Stomach smooth muscle (tissue), 2 donors: ENCODE results near the gene KHNYN.

Experiments used
- H3K27ac ChIP-seq: one replicate; pipeline ENCODE4 v1.7.0; 2013; ENCODE audit warnings: mild to moderate bottlenecking, low read length, inconsistent platforms
- H3K27me3 ChIP-seq, 2 donors: one replicate each; pipeline ENCODE4 v1.7.0; 2013; ENCODE audit warnings: low read length in 2 of 2; ENCODE audit not compliant: insufficient read depth in 2 of 2, control insufficient read depth in 1 of 2
- H3K36me3 ChIP-seq, 2 donors: one replicate each; pipeline ENCODE4 v1.7.0; 2013; ENCODE audit warnings: low read length in 2 of 2; ENCODE audit not compliant: control insufficient read depth in 2 of 2, insufficient read depth in 2 of 2
- H3K4me1 ChIP-seq: one replicate; pipeline ENCODE4 v1.7.0; 2013; ENCODE audit warnings: low read length; ENCODE audit not compliant: control insufficient read depth, insufficient read depth
- H3K4me3 ChIP-seq, 2 donors: one replicate each; pipeline ENCODE4 v1.7.0; 2013; ENCODE audit warnings: low read length in 2 of 2
- H3K9ac ChIP-seq, 2 donors: one replicate each; pipeline ENCODE4 v1.7.0; 2013; ENCODE audit warnings: low read length in 2 of 2, mild to moderate bottlenecking in 1 of 2
- H3K9me3 ChIP-seq, 2 donors: one replicate each; pipeline ENCODE4 v1.7.0; 2013; ENCODE audit warnings: low read length in 2 of 2; ENCODE audit not compliant: control insufficient read depth in 2 of 2
- donor health status: healthy.
- donor health status: Pancreatic carcinoma.

KHNYN gene

DNA sequence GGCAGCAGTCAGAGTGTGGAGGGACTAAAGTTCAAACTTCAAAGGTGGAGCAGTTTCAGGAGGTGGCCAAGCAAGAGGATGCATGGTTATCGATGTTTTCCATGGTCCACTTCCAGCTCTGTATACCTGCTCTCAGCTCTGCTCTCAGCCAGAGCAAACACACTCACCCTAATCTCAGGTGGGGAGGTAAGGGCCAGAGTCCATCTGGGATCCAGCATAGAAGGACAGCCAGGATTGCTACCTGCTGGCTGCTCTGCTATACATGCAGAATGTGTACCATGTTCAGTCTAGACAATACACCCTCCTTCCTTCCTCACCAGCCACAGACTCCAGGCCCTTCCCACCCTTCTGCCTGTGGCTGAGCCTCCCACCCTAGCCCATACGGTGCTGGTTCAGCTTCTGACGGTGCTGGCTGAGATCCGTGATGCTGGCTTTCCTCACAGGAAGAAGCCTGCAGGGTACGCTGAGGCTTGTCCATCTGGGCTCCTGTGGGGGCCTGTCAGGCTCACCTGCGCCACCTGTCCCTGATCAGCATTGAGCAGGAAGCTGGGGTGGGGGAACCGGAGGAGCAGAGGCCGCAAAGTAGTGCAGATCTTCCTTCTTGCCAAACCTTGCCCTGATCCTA lies 2.7 kb upstream of the KHNYN start:
- H3K27ac ChIP-seq, result no peak overlapping the region
- peaks cover 0 to 9% of the 10 kb centered on the region in 2 donors for H3K27me3 ChIP-seq
- no peaks in the 10 kb centered on the region for H3K9me3 ChIP-seq
- H3K36me3 ChIP-seq, result peaks cover 1 to 7% of the 10 kb centered on the region in 2 donors
- H3K4me3 ChIP-seq, result no peak overlapping the region
- H3K9ac ChIP-seq, result peak overlapping the region; percentile 17 to 29
- H3K4me1 ChIP-seq, result peaks cover 28% of the 10 kb centered on the region

DNA sequence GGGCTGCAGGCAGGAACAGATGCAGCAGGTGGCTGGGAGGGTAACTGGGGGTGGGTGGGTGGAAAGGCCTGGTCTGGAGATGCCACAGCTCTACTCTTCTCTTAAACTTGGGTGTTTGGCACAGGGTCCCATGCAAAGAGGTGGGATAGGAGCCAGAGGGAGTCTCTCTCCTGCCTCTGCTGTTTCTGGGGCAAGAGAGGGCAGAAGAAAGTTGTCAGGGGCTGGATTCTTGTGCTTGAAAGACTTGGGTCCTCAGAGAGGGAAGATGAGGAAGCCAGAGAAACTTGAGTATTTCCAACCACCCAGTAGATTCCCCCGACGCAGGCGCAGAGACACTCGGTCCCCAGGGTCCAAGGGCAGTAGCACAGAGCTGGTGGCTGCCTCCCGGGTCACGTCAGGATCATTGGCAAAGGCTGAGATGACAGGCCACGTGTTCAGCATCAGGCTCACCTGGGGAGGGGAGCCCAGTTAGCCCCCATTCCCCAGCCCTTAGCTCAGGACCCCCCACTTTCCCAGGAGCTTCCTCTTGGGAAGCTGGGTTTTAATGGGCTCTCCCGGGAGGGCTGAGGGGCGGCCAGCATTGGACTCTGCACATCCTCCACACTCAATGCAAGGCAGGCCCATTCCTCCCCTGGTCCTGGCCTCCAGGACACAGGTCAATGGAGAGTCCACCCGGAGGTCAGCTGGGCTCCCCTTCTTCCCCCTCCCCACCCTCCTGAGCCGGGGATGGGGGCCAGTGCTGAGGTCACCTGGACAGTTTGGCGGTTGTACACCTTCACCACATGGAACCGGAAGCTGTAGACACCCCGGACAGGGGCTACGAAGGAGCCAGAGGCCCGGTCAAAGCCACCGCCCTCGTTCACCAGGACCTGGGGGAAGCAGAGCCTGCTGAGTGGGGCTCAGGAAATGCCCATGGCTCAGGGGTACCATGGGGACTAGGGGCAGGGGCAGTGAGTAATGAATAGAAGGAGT lies 1.9 kb upstream of the KHNYN start:
- Histone ChIP-seq H3K27ac (peak overlapping the region; percentile 99), H3K4me1 (peaks cover 36% of the 10 kb centered on the region), H3K9ac (peak overlapping the region in 1 of 2 donors; percentile 97)

GRCh38 chr14:24428628-24429394 lies 943 bp upstream of the KHNYN start:
- no peaks in the 10 kb centered on the region for H3K9me3 ChIP-seq
- no peaks in the 10 kb centered on the region for H3K27me3 ChIP-seq
- peak overlapping the region; percentile 97 to 99 for H3K9ac ChIP-seq
- peaks cover 36% of the 10 kb centered on the region for H3K4me1 ChIP-seq
- peak overlapping the region; percentile 99 for H3K27ac ChIP-seq
- peaks cover 14 to 18% of the 10 kb centered on the region in 2 donors for H3K36me3 ChIP-seq
- peak overlapping the region; percentile 90 to 96 for H3K4me3 ChIP-seq

More for the DNA sequence above, 1.9 kb upstream of the KHNYN start:
- H3K4me3 ChIP-seq, result no peak overlapping the region
- peaks cover 0 to 2% of the 10 kb centered on the region in 2 donors for H3K27me3 ChIP-seq
- H3K36me3 ChIP-seq, result peaks cover 8 to 13% of the 10 kb centered on the region in 2 donors
- H3K9me3 ChIP-seq, result no peaks in the 10 kb centered on the region

DNA sequence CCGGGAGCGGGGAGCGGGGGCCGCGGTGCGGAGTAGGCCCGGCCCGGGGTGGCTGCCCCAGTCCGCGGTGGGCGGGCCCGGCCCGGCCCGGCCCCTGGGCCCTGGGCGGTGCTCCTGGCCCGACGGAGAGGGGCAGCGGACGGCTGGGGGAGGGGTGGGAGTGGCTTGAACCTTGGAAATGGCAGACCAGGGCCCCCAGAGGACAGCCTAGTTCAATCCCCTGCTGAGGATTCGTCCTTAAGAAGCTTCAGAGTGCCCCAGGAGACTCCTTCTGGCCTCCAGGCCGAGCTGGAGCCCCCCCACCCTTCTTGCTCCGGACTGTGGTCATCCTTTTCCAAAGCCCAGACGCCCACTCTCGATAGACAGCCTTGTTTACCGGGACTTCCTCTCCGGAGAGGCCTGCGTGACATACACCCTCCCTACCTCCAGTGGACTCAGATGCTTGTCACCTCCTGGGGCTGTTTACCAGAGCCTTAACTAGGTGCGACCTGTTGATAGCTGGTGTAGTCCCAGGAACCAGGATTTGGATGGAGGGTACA lies 458 bp downstream of the KHNYN start:
- no peaks in the 10 kb centered on the region for H3K9me3 ChIP-seq
- H3K4me3 ChIP-seq, result peak overlapping the region; percentile 90 to 96
- H3K36me3 ChIP-seq, result peaks cover 22 to 25% of the 10 kb centered on the region in 2 donors
- H3K27me3 ChIP-seq, result no peaks in the 10 kb centered on the region
- H3K27ac ChIP-seq, result peak overlapping the region; percentile 99
- peaks cover 36% of the 10 kb centered on the region for H3K4me1 ChIP-seq
- H3K9ac ChIP-seq, result peak overlapping the region; percentile 97 to 99

DNA sequence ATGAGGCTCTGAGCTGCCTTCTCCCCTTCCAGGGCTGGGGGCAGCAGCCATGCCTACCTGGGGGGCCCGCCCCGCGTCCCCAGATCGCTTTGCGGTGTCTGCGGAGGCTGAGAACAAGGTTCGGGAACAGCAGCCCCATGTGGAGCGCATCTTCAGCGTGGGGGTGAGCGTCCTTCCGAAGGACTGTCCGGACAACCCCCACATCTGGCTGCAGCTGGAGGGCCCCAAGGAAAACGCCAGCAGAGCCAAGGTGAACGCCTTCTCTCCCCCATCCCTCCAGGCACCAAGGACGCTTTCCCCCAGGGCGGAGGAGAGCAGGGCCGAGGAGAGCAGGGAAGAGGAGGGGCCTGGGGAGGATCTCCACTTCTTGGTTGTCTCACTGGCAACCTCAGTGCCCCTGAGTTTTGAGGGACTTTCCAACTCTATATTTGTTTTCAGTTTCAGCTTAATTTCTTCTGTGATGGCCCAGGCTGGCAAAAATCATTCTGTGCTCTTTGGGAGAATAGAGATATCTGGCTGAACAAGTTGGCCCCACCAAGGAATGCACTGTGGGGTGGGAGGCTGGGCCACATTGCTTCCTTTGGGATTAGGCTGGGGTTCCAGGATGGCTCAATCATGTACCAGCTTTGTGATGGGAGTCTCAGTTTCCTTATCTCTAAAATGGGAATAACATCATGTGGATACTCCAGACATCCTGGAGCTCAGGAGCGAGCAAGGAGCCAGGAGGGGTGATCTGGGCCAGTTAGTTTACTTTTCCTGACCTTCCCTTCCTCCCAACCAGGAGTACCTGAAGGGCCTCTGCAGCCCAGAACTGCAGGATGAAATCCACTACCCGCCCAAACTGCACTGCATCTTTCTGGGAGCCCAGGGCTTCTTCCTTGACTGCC lies 1.2 kb downstream of the KHNYN start:
- peak overlapping the region; percentile 99 for H3K27ac ChIP-seq
- H3K4me1 ChIP-seq, result peaks cover 39% of the 10 kb centered on the region
- H3K9me3 ChIP-seq, result no peaks in the 10 kb centered on the region
- H3K4me3 ChIP-seq, result peak overlapping the region; percentile 90 to 96
- peak overlapping the region; percentile 97 to 99 for H3K9ac ChIP-seq
- no peaks in the 10 kb centered on the region for H3K27me3 ChIP-seq
- peaks cover 25% of the 10 kb centered on the region in 2 donors for H3K36me3 ChIP-seq

DNA sequence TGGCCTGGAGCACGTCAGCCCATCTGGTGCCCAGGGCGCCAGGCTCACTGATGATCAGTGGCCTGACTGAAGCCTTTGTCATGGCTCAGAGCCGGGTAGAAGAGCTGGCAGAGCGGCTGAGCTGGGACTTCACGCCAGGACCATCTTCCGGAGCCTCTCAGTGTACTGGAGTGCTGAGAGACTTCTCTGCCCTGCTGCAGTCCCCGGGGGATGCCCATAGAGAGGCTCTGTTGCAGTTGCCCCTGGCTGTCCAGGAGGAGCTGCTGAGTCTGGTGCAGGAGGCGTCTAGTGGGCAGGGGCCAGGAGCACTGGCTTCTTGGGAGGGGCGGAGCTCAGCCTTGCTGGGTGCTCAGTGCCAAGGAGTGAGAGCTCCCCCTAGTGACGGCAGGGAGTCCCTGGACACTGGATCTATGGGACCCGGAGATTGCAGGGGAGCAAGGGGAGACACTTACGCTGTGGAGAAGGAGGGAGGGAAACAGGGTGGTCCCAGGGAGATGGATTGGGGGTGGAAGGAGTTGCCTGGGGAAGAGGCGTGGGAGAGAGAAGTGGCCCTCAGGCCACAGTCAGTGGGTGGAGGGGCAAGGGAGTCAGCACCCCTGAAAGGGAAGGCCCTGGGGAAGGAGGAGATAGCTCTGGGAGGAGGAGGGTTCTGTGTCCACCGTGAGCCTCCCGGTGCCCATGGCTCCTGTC lies 2.0 kb downstream of the KHNYN start:
- Histone ChIP-seq H3K27me3 (no peaks in the 10 kb centered on the region), H3K9ac (peak overlapping the region in 1 of 2 donors; percentile 97), H3K27ac (peak overlapping the region; percentile 99), H3K4me1 (peaks cover 46% of the 10 kb centered on the region), H3K9me3 (no peaks in the 10 kb centered on the region), H3K36me3 (peaks cover 30 to 31% of the 10 kb centered on the region in 2 donors), H3K4me3 (peak overlapping the region; percentile 15 to 90)

GRCh38 chr14:24432259-24433131 lies 2.7 kb downstream of the KHNYN start:
- Histone ChIP-seq H3K9me3 (no peaks in the 10 kb centered on the region), H3K9ac (no peak overlapping the region), H3K4me3 (peak overlapping the region in 1 of 2 donors; percentile 90), H3K27ac (peak overlapping the region; percentile 99), H3K27me3 (no peaks in the 10 kb centered on the region), H3K36me3 (peaks cover 37 to 38% of the 10 kb centered on the region in 2 donors), H3K4me1 (peaks cover 51% of the 10 kb centered on the region)

DNA sequence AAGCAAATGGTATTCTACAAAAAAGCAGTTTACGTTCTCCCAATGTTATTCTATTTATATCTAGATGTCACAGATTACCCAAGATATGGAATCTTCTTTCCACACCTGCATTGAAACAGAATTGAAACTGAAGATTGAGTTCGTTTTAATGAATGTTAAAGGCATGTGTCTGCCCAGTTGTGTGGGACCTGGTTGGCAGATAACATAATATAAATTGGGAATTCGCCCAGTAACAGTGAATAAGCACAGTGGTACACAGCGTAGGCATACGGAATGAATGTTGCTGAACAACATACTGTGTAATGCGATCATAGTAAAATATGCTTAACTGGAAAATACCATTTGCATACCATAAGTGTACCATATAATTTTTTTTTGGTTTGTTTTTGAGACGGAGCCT lies 4.3 kb downstream of the KHNYN start:
- Histone ChIP-seq H3K4me1 (peaks cover 51% of the 10 kb centered on the region), H3K27ac (no peak overlapping the region), H3K4me3 (no peak overlapping the region), H3K36me3 (peaks cover 50 to 53% of the 10 kb centered on the region in 2 donors), H3K27me3 (no peaks in the 10 kb centered on the region), H3K9ac (no peak overlapping the region), H3K9me3 (no peaks in the 10 kb centered on the region)
